Right lobe of liver (tissue), 6 donors: Measurements from ENCODE around the gene LARP1B. TPM values are rescaled to one million over a fixed set of nuclear protein-coding genes. Genes with fewer than 3 reads are reported as not detected.
"Not testable (repeated sequence)": the region's sequence is repeated elsewhere in the genome, so short reads cannot be mapped to it uniquely, and the experiment has no call there.

Experiments used
- ATAC-seq, 4 donors: fragments of 200-7000 bp; cut with Tn5 transposase; one replicate each; pipeline ENCODE4 v1.9.1; 2020; ENCODE audit warnings: mild to moderate bottlenecking in 4 of 4, moderate library complexity in 4 of 4
- DNase-seq, 3 donors: peaks; one replicate each; pipeline ENCODE4 v3.0.0-alpha.2; 2020
- H3K27ac ChIP-seq, 3 donors: fragments of 200-600 bp; one replicate each; pipeline ENCODE4 v1.8.0; 2022
- H3K27me3 ChIP-seq, 2 donors: fragments of 200-600 bp; one replicate each; pipeline ENCODE4 v1.8.0; 2022
- H3K36me3 ChIP-seq, 4 donors: fragments of 200-600 bp; sonication (generic) in 1 of 4; one replicate each; pipeline versions ENCODE4 v1.5.1 to v1.8.0; 2017 to 2022; ENCODE audit warnings: control low read depth in 1 of 4
- H3K4me1 ChIP-seq, 4 donors: fragments of 200-600 bp; sonication (generic) in 1 of 4; one replicate each; pipeline versions ENCODE4 v1.5.1 to v1.8.0; 2017 to 2022; ENCODE audit warnings: control low read depth in 1 of 4
- H3K4me3 ChIP-seq, 3 donors: fragments of 200-600 bp; one replicate each; pipeline ENCODE4 v1.8.0; 2022
- H3K9me3 ChIP-seq, 4 donors: fragments of 200-600 bp; sonication (generic) in 1 of 4; one replicate each; pipeline versions ENCODE4 v1.5.1 to v1.8.0; 2017 to 2022; ENCODE audit warnings: control low read depth in 1 of 4
- CTCF ChIP-seq, 4 donors: fragments of 200-600 bp in 3 of 4; fragments of 450-650 bp in 1 of 4; IDR thresholded peaks; one replicate each; pipeline versions ENCODE4 v1.5.1 to v1.8.0; 2016 to 2022; ENCODE audit warnings: antibody characterized with exemption in 4 of 4, mild to moderate bottlenecking in 2 of 4
- POLR2A ChIP-seq: fragments of 450-650 bp; IDR thresholded peaks from one replicate; pipeline ENCODE4 v1.6.1; 2017; ENCODE audit warnings: antibody characterized with exemption, mild to moderate bottlenecking
- WGBS: methylation state at CpG from one replicate; pipeline ENCODE4 v1.1.6; 2018; ENCODE audit warnings: low coverage, low lambda C conversion rate; ENCODE audit not compliant: insufficient coverage; ENCODE audit errors: missing lambda C conversion rate; 5-methylcytosine and 5-hydroxymethylcytosine counted together
- intact Hi-C, 2 donors: fragments of 100-400 bp; cut with DNase I; formaldehyde crosslinking; loops; one replicate each; pipeline versions ENCODE4 v1.11.2 to v1.14.1; 2022
- total RNA-seq, 6 experiments: library from RNA; depleted of rRNA in 2 of 6; stranded (reverse); fragments of >200 nt in 2 of 6; fragmentation: NEBNext Ultra II Directional in 3 of 6; extraction: Animal tissue kit (Norgen Biotek cat#: 25700) in 3 of 6; gene quantifications; one replicate each; pipeline versions ENCODE4 v1.1.0 to v1.2.4, GENCODE V29; 2016 to 2023
- donor health status: DM: no; HTN: yes; CAD: no.
- donor health status: DM: no; HTN: no; CAD: no.
- donor health status: DM: no; HTN: no; CAD: no.
- donor health status: DM: no; HTN: yes; CAD: no.
- donor health status: DM: no; HTN: yes; CAD: no.

LARP1B gene
- total RNA-seq, 6 experiments from 2014 or later = 27.4 to 42.0 (median 31.6) TPM

- ATAC-seq = no peak
- TF ChIP-seq CTCF (IDR thresholded peaks at IDR 0.05) = no peak
- TF ChIP-seq POLR2A = no peak
- Histone ChIP-seq H3K4me3 (no peak overlapping the region), H3K9me3 (no peaks in the 10 kb centered on the region), H3K4me1 (peaks cover 0 to 3% (median 0%) of the 10 kb centered on the region in 4 donors), H3K27ac (no peak overlapping the region), H3K27me3 (no peaks in the 10 kb centered on the region), H3K36me3 (peaks cover 0 to 24% (median 3%) of the 10 kb centered on the region in 4 donors)
- DNase-seq = no peak
- 71% methylated on average over 4 of the region's 4 CpGs for whole genome bisulfite sequencing
- intact Hi-C loops = no loop called here
Observed at GRCh38 chr4:128076464-128076863, 15.4 kb downstream of the LARP1B start.

- H3K27me3 ChIP-seq, H3K9me3 ChIP-seq, H3K4me3 ChIP-seq, intact Hi-C loops, H3K4me1 ChIP-seq, DNase-seq: not testable (repeated sequence)
- H3K36me3 ChIP-seq = peaks cover 0 to 28% (median 15%) of the 10 kb centered on the region in 4 donors
- H3K27ac ChIP-seq = peak overlapping the region in 2 of 3 donors; percentile 21 to 66
- ATAC-seq = peak; percentile 76 to 84 (median 80)
- 56% methylated on average over 3 of the region's 6 CpGs for WGBS
Observed at GRCh38 chr4:128095293-128095692, 34.2 kb downstream of the LARP1B start.

- H3K4me3 ChIP-seq = no peak overlapping the region
- intact Hi-C loops = no loop called here
- no peak for DNase-seq
- ATAC-seq = no peak
- no peak overlapping the region for H3K27ac ChIP-seq
- no peaks in the 10 kb centered on the region for H3K27me3 ChIP-seq
- H3K9me3 ChIP-seq = no peaks in the 10 kb centered on the region
- peaks cover 3 to 31% (median 16%) of the 10 kb centered on the region in 4 donors for H3K36me3 ChIP-seq
- no peak for TF ChIP-seq POLR2A
- no peak for TF ChIP-seq CTCF (IDR thresholded peaks at IDR 0.05)
- no peaks in the 10 kb centered on the region for H3K4me1 ChIP-seq
- 85% methylated on average over 3 of the region's 3 CpGs for WGBS
Observed at GRCh38 chr4:128107766-128108165, 46.7 kb downstream of the LARP1B start.

GRCh38 chr4:128123036-128123435, 61.9 kb downstream of the LARP1B start:
- 91% methylated on average over 3 of the region's 3 CpGs for WGBS
- no peak overlapping the region for H3K27ac ChIP-seq
- H3K9me3 ChIP-seq = no peaks in the 10 kb centered on the region
- no peak overlapping the region for H3K4me3 ChIP-seq
- peaks cover 0 to 16% (median 7%) of the 10 kb centered on the region in 4 donors for H3K36me3 ChIP-seq
- DNase-seq (no peak), ATAC-seq (no peak)
- no peaks in the 10 kb centered on the region for H3K4me1 ChIP-seq
- H3K27me3 ChIP-seq = no peaks in the 10 kb centered on the region
- TF ChIP-seq CTCF (IDR thresholded peaks at IDR 0.05) (no peak), POLR2A (no peak)
- intact Hi-C loops = no loop called here

- H3K4me3 ChIP-seq = no peak overlapping the region
- no peak for DNase-seq
- ATAC-seq = no peak
- intact Hi-C loops = no loop called here
- H3K9me3 ChIP-seq = no peaks in the 10 kb centered on the region
- no peak overlapping the region for H3K27ac ChIP-seq
- no peaks in the 10 kb centered on the region for H3K27me3 ChIP-seq
- TF ChIP-seq CTCF (IDR thresholded peaks at IDR 0.05) = no peak
- no peak for TF ChIP-seq POLR2A
- WGBS = 97% methylated on average over 3 of the region's 3 CpGs
- H3K36me3 ChIP-seq = no peaks in the 10 kb centered on the region
- H3K4me1 ChIP-seq = no peaks in the 10 kb centered on the region
Observed at GRCh38 chr4:128130621-128131020, 69.5 kb downstream of the LARP1B start.
